Tibial nerve (tissue), 4 donors: Measurements from ENCODE around the gene TMEM181.

ENCODE experiments used
- CTCF ChIP-seq, 5 experiments: fragments of 200-600 bp in 3 of 5; fragments of 450-650 bp in 2 of 5; sonication (generic) in 3 of 5; IDR thresholded peaks; one replicate each; pipeline ENCODE4 v1.5.1; 2016 to 2019; ENCODE audit warnings: antibody characterized with exemption in 5 of 5, mild to moderate bottlenecking in 3 of 5, moderate library complexity in 2 of 5
- EP300 ChIP-seq, 2 donors: sonication (generic); formaldehyde crosslinking; IDR thresholded peaks; one replicate each; pipeline ENCODE4 v1.6.1; 2017; ENCODE audit warnings: antibody characterized with exemption in 2 of 2, mild to moderate bottlenecking in 1 of 2

- TF ChIP-seq CTCF (IDR thresholded peaks at IDR 0.05), result peak; percentile 22 to 46 (median 29)
- no peak for TF ChIP-seq EP300 (IDR thresholded peaks at IDR 0.05)
These were observed 41.4 kb upstream of the TMEM181 start for GRCh38 chr6:158518191-158519127.
